HepG2 (cell line): ENCODE data around the gene POU3F1. TPM values are rescaled to one million over a fixed set of nuclear protein-coding genes. Genes with fewer than 3 reads are reported as not detected.

ENCODE experiments used
- ATAC-seq: fragments of 200-7000 bp; cut with Tn5 transposase; 3 replicates; pipeline ENCODE4 v1.9.1; 2020; ENCODE audit warnings: mild to moderate bottlenecking, moderate library complexity
- BruUV-seq: library from RNA; stranded (reverse); fragments of 400-500 nt; replicated peaks from 2 replicates; lab custom pipeline; 2021; lab: Mats Ljungman, UMichigan
- CTCF ChIA-PET: fragments of 300-600 bp; formaldehyde crosslinking; extraction: SDS; loops from one replicate; lab custom pipeline; 2021; ENCODE audit warnings: low total read pairs, inconsistent platforms, low intra/inter-chr PET ratio; lab: Yijun Ruan, JAX
- POLR2A ChIA-PET: fragments of 350-600 bp; sonication (Branson Sonifier 250); formaldehyde crosslinking; loops from one replicate; lab custom pipeline; 2020; ENCODE audit warnings: antibody characterized with exemption, inconsistent platforms; lab: Yijun Ruan, JAX
- DNase-seq: peaks from one replicate; pipeline ENCODE4 v3.0.0-alpha.2; 2015; ENCODE audit warnings: low spot score
- FAIRE-seq: peaks from 3 replicates; lab custom pipeline; 2011; peaks lifted over from hg19 to GRCh38; lab: Jason Lieb, UNC
- H2AFZ ChIP-seq: one replicate; pipeline ENCODE4 v1.6.1; 2011; ENCODE audit warnings: low read length, inconsistent platforms
- H3K27ac ChIP-seq: fragments of 300-600 bp; 3 replicates; pipeline ENCODE4 v1.8.0; 2011; ENCODE audit warnings: mixed run types, mild to moderate bottlenecking, mixed read lengths, low read length, inconsistent platforms; ENCODE audit not compliant: insufficient read depth; ENCODE audit errors: extremely low read length
- H3K27me3 ChIP-seq, 2 experiments: fragments of 200-600 bp in 1 of 2; 2 replicates in 1 of 2; 3 replicates in 1 of 2; pipeline versions ENCODE4 v1.6.0 to v1.8.0; 2011; ENCODE audit warnings: low read length in 2 of 2, mild to moderate bottlenecking in 2 of 2, moderate library complexity in 2 of 2, inconsistent platforms in 1 of 2; ENCODE audit not compliant: insufficient read depth in 2 of 2, control insufficient read depth in 1 of 2
- H3K36me3 ChIP-seq, 2 experiments: fragments of 200-600 bp in 1 of 2; replicated peaks in 1 of 2; 2 replicates in 1 of 2; 3 replicates in 1 of 2; pipeline versions ENCODE4 v1.5.1 to v1.8.0; 2011; ENCODE audit warnings: low read length in 2 of 2, inconsistent platforms in 1 of 2; ENCODE audit not compliant: insufficient read depth in 2 of 2, control insufficient read depth in 1 of 2
- H3K4me1 ChIP-seq: 2 replicates; pipeline ENCODE4 v1.5.1; 2012; ENCODE audit warnings: low read length, inconsistent platforms; ENCODE audit not compliant: insufficient read depth
- H3K4me2 ChIP-seq: 2 replicates; pipeline ENCODE4 v1.6.0; 2011; ENCODE audit warnings: low read depth, low read length, inconsistent platforms
- H3K4me3 ChIP-seq, 3 experiments: fragments of 200-600 bp in 1 of 3; sonication (generic), shearing (Covaris generic) in 1 of 3; replicated peaks in 1 of 3; 2 replicates each; pipeline ENCODE4 v1.5.1; 2011 to 2016; ENCODE audit warnings: low read length in 3 of 3, inconsistent platforms in 2 of 3, low read depth in 2 of 3, mild to moderate bottlenecking in 2 of 3, control low read depth in 1 of 3, mixed read lengths in 1 of 3; ENCODE audit not compliant: insufficient read depth in 1 of 3
- H3K79me2 ChIP-seq: one replicate; pipeline ENCODE4 v1.6.1; 2011; ENCODE audit warnings: low read length, inconsistent platforms; ENCODE audit not compliant: insufficient read depth
- H3K9ac ChIP-seq: 2 replicates; pipeline ENCODE4 v1.6.0; 2011; ENCODE audit warnings: mild to moderate bottlenecking, low read depth, low read length, inconsistent platforms; ENCODE audit not compliant: insufficient read depth
- H3K9me3 ChIP-seq: 2 replicates; pipeline ENCODE4 v1.5.1; 2012; ENCODE audit warnings: mild to moderate bottlenecking, low read length
- H4K20me1 ChIP-seq: 2 replicates; pipeline ENCODE4 v1.6.0; 2011; ENCODE audit warnings: inconsistent platforms, mild to moderate bottlenecking, low read length, moderate library complexity; ENCODE audit not compliant: insufficient read depth
- AGO2 ChIP-seq: fragments of 200-400 bp; formaldehyde crosslinking; optimal IDR thresholded peaks from 2 replicates; pipeline ENCODE3; 2017; ENCODE audit warnings: mild to moderate bottlenecking, low read depth, low read length, moderate library complexity
- CREM ChIP-seq, 2 experiments: sonication (generic) in 1 of 2; formaldehyde crosslinking in 1 of 2; IDR thresholded peaks; 2 replicates each; pipeline versions ENCODE4 v1.4.0 to v1.6.1; 2016 to 2020; ENCODE audit warnings: antibody characterized with exemption in 1 of 2, mild to moderate bottlenecking in 1 of 2, missing genetic modification reagents in 1 of 2
- JUND ChIP-seq: sonication (generic); formaldehyde crosslinking; IDR thresholded peaks from 2 replicates; pipeline ENCODE4 v1.8.0; 2022; ENCODE audit warnings: mild to moderate bottlenecking, missing genetic modification reagents
- KDM3A ChIP-seq: IDR thresholded peaks from 2 replicates; pipeline ENCODE4 v1.6.1; 2018; ENCODE audit warnings: low read depth, missing compliant biosample characterization
- KLF9 ChIP-seq: IDR thresholded peaks from 2 replicates; pipeline ENCODE4 v1.6.1; 2016; ENCODE audit warnings: low read depth
- RBFOX2 ChIP-seq: fragments of 200-400 bp; formaldehyde crosslinking; IDR thresholded peaks from 2 replicates; pipeline ENCODE4 v1.6.1; 2017; ENCODE audit warnings: low read depth, mild to moderate bottlenecking, low read length
- SALL1 ChIP-seq: sonication (generic); formaldehyde crosslinking; IDR thresholded peaks from 2 replicates; pipeline ENCODE4 v1.8.0; 2022; ENCODE audit warnings: mild to moderate bottlenecking, missing genetic modification reagents
- SNRNP70 ChIP-seq: fragments of 200-400 bp; formaldehyde crosslinking; IDR thresholded peaks from 2 replicates; pipeline ENCODE4 v1.6.1; 2017; ENCODE audit warnings: mild to moderate bottlenecking, low read depth, low read length, moderate library complexity
- SOX13 ChIP-seq, 3 experiments: fragments of 450-650 bp in 1 of 3; sonication (generic) in 1 of 3; formaldehyde crosslinking in 1 of 3; IDR thresholded peaks in 2 of 3; conservative IDR thresholded peaks in 1 of 3; 2 replicates each; pipeline versions ENCODE4 v1.5.0 to v1.6.1; 2016 to 2020; ENCODE audit warnings: antibody characterized with exemption in 1 of 3, mild to moderate bottlenecking in 1 of 3, missing compliant biosample characterization in 1 of 3, missing genetic modification reagents in 1 of 3, moderate library complexity in 1 of 3
- ZNF30 ChIP-seq: sonication (generic); formaldehyde crosslinking; IDR thresholded peaks from 2 replicates; pipeline ENCODE4 v1.5.0; 2020; ENCODE audit warnings: mild to moderate bottlenecking, missing genetic modification reagents
- ZNF816 ChIP-seq: sonication (generic); formaldehyde crosslinking; IDR thresholded peaks from 2 replicates; pipeline ENCODE4 v1.8.0; 2022; ENCODE audit warnings: missing genetic modification reagents, mild to moderate bottlenecking, borderline replicate concordance
- ZSCAN31 ChIP-seq: sonication (generic); formaldehyde crosslinking; IDR thresholded peaks from 2 replicates; pipeline ENCODE4 v1.5.0; 2020; ENCODE audit warnings: low read depth, mild to moderate bottlenecking, missing genetic modification reagents
- WGBS: methylation state at CpG from one replicate; pipeline ENCODE4 v1.1.6; 2017; ENCODE audit warnings: low lambda C conversion rate; 5-methylcytosine and 5-hydroxymethylcytosine counted together
- in situ Hi-C: cut with HindIII; loops from 2 replicates; pipeline ENCODE4 v1.10.0; 2017; ENCODE audit warnings: low pct_unique_long_range_greater_than_20kb; ENCODE audit not compliant: extremely low pct_ligation_motif_present
- intact Hi-C: fragments of 100-400 bp; cut with micrococcal nuclease; formaldehyde crosslinking; loops from one replicate; pipeline ENCODE4 v1.10.0; 2022; ENCODE audit not compliant: unreplicated experiment
- polyA plus RNA-seq, 8 experiments: library from polyadenylated mRNA; depleted of rRNA in 3 of 8; stranded (reverse) in 7 of 8; unstranded in 1 of 8; fragments of >200 nt; fragmentation: Illumina TruSeq in 4 of 8; extraction: Trizol in 4 of 8; gene quantifications; 2 replicates each; pipeline versions ENCODE4 v1.2.1 to v1.2.3, GENCODE V29; 2011 to 2016; ENCODE audit warnings: low read depth in 4 of 8, missing spikeins in 1 of 8, mixed read lengths in 1 of 8; ENCODE audit not compliant: insufficient read depth in 1 of 8
- total RNA-seq, 5 experiments: library from RNA; depleted of rRNA; stranded (reverse); fragments of >200 nt; fragmentation: Illumina TruSeq; extraction: Trizol; gene quantifications; 2 replicates each; pipeline ENCODE4 v1.2.3, GENCODE V29; 2016; ENCODE audit warnings: low read depth in 1 of 5
- TF ChIP-seq, protein P1 (sequence below): IDR thresholded peaks from 2 replicates; pipeline ENCODE4 v1.6.1; 2016; ENCODE audit warnings: missing biosample characterization, missing genetic modification reagents, low read depth
- TF ChIP-seq, protein P2 (sequence below): sonication (generic); formaldehyde crosslinking; conservative IDR thresholded peaks from 2 replicates; pipeline ENCODE4 v1.4.0; 2020; ENCODE audit warnings: missing genetic modification reagents
- TF ChIP-seq, protein P3 (sequence below): sonication (generic); formaldehyde crosslinking; IDR thresholded peaks from 2 replicates; pipeline ENCODE4 v1.5.0; 2020; ENCODE audit warnings: missing genetic modification reagents

Gene POU3F1
- total and polyA plus RNA-seq, 2 of the 13 experiments (the other 11 are each of a cell fraction or from before 2014, with no cell fraction given): not detected

DNA sequence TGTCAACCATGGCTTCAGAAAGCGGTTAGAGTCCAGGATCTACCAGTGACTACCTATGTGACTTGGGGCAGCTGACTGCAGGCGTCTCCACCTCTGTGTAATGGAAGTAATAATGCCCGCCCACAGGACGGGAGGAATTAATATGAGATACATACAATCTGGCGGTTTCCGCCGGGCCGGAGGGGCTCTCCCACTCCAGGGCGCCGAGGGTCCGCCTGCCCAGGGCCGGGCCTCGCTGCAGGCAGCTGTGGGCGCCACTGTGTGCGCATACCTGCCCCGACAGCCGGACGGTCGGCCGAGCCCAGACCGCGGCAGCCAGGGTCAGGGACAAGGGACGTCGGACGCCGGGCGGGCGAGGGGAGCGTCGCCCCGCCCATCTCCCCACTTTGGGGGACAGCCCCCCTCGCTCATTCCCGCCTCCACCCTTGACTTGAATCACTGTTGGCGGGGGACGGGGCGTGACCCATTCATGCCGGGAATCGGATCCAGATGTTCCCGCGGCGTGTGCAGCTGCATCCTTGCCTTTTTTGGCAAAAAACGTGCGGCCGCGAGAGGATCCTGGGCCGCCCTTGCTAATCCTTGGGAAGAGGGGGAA lies 50.7 kb downstream of the POU3F1 start:
- H3K4me1 ChIP-seq: peaks cover 26% of the 10 kb centered on the region
- intact Hi-C loops (no loop called here), in situ Hi-C loops (no loop called here)
- ChIA-PET POLR2A (no interaction called here), CTCF (no interaction called here)
- TF ChIP-seq SOX13 (IDR thresholded peaks at IDR 0.05) (no peak), SOX13 (CRISPR knock-in tag; conservative IDR thresholded peaks at IDR 0.05 in 1 of 2, IDR thresholded peaks at IDR 0.05 in 1 of 2) (no peak), ZNF30 (no peak), SALL1 (CRISPR knock-in tag) (no peak), RBFOX2 (peak; percentile 72), KLF9 (no peak), AGO2 (peak; percentile 66), ZSCAN31 (CRISPR knock-in tag) (no peak), KDM3A (CRISPR knock-in tag) (no peak), SNRNP70 (no peak), ZNF816 (CRISPR knock-in tag) (no peak), JUND (no peak), CREM (IDR thresholded peaks at IDR 0.05) (no peak), CREM (CRISPR knock-in tag; IDR thresholded peaks at IDR 0.05) (no peak)
- TF ChIP-seq, protein P1, sequence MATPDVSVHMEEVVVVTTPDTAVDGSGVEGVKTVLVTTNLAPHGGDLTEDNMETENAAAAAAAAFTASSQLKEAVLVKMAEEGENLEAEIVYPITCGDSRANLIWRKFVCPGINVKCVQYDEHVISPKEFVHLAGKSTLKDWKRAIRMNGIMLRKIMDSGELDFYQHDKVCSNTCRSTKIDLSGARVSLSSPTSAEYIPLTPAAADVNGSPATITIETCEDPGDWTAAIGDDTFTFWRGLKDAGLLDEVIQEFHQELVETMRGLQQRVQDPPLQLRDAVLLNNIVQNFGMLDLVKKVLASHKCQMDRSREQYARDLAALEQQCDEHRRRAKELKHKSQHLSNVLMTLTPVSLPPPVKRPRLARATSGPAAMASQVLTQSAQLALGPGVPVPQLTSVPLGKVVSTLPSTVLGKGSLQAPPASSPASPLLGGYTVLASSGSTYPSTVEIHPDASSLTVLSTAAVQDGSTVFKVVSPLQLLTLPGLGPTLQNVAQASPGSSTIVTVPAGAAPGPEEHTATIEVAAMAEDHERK (CRISPR knock-in tag): no peak
- TF ChIP-seq, protein P2, sequence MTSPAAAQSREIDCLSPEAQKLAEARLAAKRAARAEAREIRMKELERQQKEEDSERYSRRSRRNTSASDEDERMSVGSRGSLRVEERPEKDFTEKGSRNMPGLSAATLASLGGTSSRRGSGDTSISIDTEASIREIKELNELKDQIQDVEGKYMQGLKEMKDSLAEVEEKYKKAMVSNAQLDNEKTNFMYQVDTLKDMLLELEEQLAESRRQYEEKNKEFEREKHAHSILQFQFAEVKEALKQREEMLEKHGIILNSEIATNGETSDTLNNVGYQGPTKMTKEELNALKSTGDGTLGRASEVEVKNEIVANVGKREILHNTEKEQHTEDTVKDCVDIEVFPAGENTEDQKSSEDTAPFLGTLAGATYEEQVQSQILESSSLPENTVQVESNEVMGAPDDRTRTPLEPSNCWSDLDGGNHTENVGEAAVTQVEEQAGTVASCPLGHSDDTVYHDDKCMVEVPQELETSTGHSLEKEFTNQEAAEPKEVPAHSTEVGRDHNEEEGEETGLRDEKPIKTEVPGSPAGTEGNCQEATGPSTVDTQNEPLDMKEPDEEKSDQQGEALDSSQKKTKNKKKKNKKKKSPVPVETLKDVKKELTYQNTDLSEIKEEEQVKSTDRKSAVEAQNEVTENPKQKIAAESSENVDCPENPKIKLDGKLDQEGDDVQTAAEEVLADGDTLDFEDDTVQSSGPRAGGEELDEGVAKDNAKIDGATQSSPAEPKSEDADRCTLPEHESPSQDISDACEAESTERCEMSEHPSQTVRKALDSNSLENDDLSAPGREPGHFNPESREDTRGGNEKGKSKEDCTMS: no peak
- TF ChIP-seq, protein P3, sequence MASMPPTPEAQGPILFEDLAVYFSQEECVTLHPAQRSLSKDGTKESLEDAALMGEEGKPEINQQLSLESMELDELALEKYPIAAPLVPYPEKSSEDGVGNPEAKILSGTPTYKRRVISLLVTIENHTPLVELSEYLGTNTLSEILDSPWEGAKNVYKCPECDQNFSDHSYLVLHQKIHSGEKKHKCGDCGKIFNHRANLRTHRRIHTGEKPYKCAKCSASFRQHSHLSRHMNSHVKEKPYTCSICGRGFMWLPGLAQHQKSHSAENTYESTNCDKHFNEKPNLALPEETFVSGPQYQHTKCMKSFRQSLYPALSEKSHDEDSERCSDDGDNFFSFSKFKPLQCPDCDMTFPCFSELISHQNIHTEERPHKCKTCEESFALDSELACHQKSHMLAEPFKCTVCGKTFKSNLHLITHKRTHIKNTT: no peak
- no peaks in the 10 kb centered on the region for H3K27me3 ChIP-seq
- no peak overlapping the region for H2AFZ ChIP-seq
- no peak overlapping the region for H3K4me3 ChIP-seq
- no peaks in the 10 kb centered on the region for H3K9me3 ChIP-seq
- no peak for ATAC-seq
- WGBS: 98% methylated on average over 28 of the region's 46 CpGs
- DNase-seq: no peak
- no peak overlapping the region for H3K27ac ChIP-seq
- H4K20me1 ChIP-seq: no peaks in the 10 kb centered on the region
- H3K36me3 ChIP-seq: peaks cover 8 to 15% of the 10 kb centered on the region in 2 experiments
- peaks cover 2% of the 10 kb centered on the region for H3K79me2 ChIP-seq
- no peak for FAIRE-seq
- H3K4me2 ChIP-seq: no peak overlapping the region
- no peak overlapping the region for H3K9ac ChIP-seq
- no TSS peak for BruUV-seq
